Epithelial cell of proximal tubule (primary cell): ENCODE results near the gene EDIL3. TPM values are rescaled to one million over a fixed set of nuclear protein-coding genes. Genes with fewer than 3 reads are reported as not detected.
"Not testable (repeated sequence)": the region's sequence is repeated elsewhere in the genome, so short reads cannot be mapped to it uniquely, and the experiment has no call there.

ENCODE experiments used
- DNase-seq: peaks from one replicate; pipeline ENCODE4 v3.0.0-alpha.2; 2011; ENCODE audit warnings: low read depth
- H3K4me3 ChIP-seq: 2 replicates; pipeline ENCODE4 v1.5.1; 2011; ENCODE audit warnings: low read depth, mild to moderate bottlenecking, low read length
- total RNA-seq: library from RNA; depleted of rRNA; stranded (reverse); fragments of >200 nt; gene quantifications from 2 replicates; pipeline ENCODE4 v1.2.3, GENCODE V29; 2015
- TF ChIP-seq, protein P1 (sequence below): conservative IDR thresholded peaks from 2 replicates; pipeline ENCODE4 v1.5.1; 2012; ENCODE audit warnings: low read depth, mild to moderate bottlenecking, low read length

EDIL3 gene
- total RNA-seq, 1 donor from 2014 or later: 80.1 TPM

DNA sequence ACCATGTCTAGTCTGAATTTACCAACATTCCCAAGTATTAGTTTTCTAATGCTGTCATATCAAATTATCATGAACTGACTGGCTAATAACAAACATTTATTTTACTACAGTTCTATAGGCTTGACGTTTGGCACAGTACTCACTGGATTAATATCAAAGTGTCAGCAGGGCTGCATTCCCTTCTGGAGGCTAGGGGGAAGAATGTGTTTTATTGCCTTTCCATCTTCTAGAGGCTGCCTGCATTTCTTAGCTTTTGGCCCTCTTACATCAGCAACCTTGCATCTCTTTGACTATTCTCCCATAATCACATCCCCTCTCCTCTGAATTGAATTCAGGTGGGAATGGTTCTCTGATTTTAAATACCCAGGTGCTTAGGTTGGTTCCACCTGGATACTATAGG is 84.7 kb downstream of the EDIL3 start:
- DNase-seq: no peak
- TF ChIP-seq, protein P1, sequence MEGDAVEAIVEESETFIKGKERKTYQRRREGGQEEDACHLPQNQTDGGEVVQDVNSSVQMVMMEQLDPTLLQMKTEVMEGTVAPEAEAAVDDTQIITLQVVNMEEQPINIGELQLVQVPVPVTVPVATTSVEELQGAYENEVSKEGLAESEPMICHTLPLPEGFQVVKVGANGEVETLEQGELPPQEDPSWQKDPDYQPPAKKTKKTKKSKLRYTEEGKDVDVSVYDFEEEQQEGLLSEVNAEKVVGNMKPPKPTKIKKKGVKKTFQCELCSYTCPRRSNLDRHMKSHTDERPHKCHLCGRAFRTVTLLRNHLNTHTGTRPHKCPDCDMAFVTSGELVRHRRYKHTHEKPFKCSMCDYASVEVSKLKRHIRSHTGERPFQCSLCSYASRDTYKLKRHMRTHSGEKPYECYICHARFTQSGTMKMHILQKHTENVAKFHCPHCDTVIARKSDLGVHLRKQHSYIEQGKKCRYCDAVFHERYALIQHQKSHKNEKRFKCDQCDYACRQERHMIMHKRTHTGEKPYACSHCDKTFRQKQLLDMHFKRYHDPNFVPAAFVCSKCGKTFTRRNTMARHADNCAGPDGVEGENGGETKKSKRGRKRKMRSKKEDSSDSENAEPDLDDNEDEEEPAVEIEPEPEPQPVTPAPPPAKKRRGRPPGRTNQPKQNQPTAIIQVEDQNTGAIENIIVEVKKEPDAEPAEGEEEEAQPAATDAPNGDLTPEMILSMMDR: no peak
- H3K4me3 ChIP-seq: no peak overlapping the region

DNA sequence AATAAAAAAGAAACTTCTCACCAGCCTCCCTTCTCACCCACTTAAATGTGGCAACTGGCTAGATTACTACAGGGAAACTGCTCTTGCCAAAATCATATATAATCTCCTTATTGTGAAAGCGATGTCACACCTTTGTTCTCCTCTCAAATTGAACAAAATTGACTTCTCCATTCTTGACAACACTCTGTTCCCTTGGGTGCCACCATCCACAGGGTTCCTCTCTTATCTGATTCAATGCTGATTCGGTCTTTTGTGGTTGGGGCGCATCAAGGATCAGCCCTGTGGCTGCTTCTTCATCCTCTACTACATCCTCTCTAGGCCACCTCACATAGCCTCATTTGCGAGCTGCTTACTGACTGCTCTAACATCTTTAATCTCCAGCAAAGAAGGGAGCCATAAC is 86.1 kb downstream of the EDIL3 start:
- no peak for DNase-seq
- H3K4me3 ChIP-seq: no peak overlapping the region
- TF ChIP-seq, protein P1: no peak

DNA sequence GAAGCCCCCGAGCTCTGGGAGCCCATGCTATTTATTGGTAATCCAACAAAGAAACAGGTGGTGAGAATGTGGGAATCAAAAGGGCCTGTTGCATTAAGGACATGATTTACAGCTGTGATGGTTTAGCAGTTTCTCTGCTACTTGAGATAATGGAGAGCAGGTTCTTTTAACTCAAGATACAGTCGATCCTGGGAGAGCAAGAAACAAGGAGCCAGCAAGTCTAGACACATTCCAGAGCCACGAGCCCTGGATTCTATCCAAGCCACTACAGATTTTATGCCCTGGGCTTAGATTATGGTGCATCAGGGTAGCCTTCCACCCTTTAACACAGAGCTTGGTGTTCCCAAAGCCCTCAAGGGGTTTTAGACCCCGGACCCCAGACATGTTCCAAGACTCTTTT is 87.0 kb downstream of the EDIL3 start:
- H3K4me3 ChIP-seq, DNase-seq: not testable (repeated sequence)

DNA sequence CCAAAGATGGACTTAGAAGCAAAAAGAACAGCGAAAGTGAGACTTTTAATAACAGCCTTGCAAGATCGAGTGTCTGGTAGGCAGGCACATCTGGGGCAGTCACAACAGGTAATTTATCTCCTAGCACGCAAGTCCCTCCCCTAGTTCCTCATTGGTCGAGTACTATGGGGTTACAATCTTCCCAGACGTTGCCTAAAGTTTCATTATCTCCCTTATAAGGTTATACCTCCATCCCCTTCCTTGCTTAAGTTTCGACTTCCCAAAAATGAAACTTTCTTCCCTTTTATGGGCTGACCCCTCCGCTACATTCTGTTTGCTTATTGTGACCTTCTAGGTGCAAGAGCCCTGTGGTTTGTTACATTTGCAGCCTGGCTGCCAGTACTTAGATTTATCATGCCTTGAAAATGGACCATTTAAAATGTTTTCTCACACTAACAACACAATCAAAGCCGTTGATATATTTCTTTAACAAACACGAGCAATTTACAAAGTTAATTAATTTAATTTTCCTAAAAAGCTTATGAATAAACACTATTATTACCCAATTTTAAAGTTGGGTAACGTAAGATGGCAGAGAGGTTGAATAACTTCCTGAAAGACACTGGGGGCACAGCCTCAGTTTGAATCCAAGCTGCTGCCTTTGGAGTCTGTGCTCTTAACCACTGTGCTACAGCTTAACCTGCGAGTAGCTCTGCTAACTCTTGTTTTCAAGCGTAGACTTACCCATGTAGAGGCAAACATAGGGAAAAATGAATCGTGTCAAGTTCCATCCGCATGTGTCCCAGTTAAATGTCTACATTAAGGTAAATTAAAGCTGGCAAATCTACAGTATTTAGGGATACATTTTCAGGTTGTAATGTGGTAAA is 91.7 kb downstream of the EDIL3 start:
- no peak overlapping the region for H3K4me3 ChIP-seq
- TF ChIP-seq, protein P1: no peak
- DNase-seq: no peak

DNA sequence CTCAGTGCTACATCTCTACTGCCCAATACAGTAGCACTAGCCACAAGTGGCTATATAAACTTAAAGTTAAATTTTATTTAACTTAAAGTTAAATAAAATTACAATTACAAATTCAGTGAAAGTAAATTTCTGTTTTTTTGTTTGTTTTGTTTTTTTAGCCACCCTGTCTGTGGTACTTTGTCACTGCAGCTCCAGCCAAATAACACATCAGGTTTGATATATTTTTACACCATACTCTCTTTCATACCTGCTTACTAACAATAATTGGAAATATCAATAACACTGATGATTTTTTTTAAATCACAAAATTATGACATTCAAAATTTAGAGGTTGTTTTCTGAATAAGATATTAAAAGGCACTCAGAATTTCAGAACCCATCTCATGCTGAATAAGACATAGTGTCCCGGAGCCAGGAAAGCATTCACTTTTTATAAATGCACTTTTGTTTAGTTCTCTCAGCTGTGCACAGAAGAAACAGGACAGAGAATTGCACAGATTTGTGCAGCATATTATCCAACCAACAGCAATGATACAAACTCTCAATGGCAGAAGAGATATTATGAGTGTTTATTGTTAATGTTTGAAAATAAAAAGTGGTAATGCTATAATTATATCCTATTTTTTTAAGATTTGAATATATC is 92.6 kb downstream of the EDIL3 start:
- DNase-seq: no peak
- H3K4me3 ChIP-seq: no peak overlapping the region
- TF ChIP-seq, protein P1: no peak

DNA sequence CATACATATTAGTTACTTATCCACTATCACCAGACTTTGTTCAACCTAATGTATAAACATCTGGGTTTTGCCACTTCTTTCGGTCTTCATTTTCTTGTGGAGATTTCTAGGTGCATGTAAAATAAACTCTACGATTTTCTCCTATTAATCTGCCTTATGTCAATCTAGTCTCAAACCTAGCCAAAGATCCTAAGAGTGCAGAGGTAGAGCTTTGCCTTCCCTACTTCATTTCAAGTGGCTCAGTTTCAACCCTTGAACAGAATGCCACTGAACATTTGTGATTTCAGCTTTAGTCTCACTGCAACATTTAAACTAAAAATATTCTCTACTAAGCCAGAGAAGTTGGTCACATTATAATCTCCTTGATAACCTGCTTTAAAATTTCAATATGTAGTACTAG is 94.0 kb downstream of the EDIL3 start:
- no peak overlapping the region for H3K4me3 ChIP-seq
- TF ChIP-seq, protein P1: no peak
- DNase-seq: no peak

DNA sequence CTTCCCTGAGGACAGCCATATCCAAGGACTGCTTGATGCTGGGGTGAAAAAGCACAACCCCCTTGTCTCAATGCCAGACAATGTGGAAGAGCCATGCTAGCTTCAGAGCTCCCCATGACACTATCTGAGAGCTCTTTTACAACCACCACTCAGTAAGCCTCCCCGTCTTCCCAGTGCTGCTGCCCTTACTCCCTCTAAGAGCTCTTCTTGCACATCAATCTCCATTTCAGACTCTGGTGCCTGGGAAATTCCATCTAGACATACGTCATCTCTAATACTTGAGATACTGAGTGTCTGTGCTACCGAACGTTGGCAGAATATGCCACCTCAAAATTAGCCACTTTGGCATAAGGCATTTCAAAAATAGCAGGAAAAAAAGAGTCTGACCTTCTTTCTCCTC is 94.5 kb downstream of the EDIL3 start:
- H3K4me3 ChIP-seq: no peak overlapping the region
- TF ChIP-seq, protein P1: no peak
- DNase-seq: no peak
